HEK293 (cell line): ENCODE measurements around the gene MTPN.

Experiments used
- CTCF ChIA-PET: fragments of 350-600 bp; formaldehyde crosslinking; extraction: SDS; loops from one replicate; lab custom pipeline; 2021; ENCODE audit warnings: antibody characterized with exemption; lab: Yijun Ruan, JAX
- POLR2A ChIA-PET: fragments of 300-600 bp; formaldehyde crosslinking; extraction: SDS; loops from one replicate; lab custom pipeline; 2020; ENCODE audit warnings: antibody characterized with exemption, inconsistent platforms; lab: Yijun Ruan, JAX
- H3K27ac ChIP-seq: fragments of 200-500 bp; sonication (Bioruptor generic); 2 replicates; pipeline ENCODE4 v1.5.1; 2014; ENCODE audit warnings: low read depth, low read length, control low read depth, inconsistent platforms; ENCODE audit errors: extremely low read depth
- H3K36me3 ChIP-seq, 2 experiments: fragments of 200-500 bp in 1 of 2; sonication (Bioruptor generic) in 1 of 2; 1 replicate in 1 of 2; 2 replicates in 1 of 2; pipeline ENCODE4 v1.5.1; 2014 to 2017; ENCODE audit warnings: inconsistent platforms in 2 of 2, low read length in 2 of 2; ENCODE audit not compliant: control insufficient read depth in 2 of 2, insufficient read depth in 1 of 2
- H3K4me1 ChIP-seq: fragments of 200-500 bp; sonication (Bioruptor generic); 2 replicates; pipeline ENCODE4 v1.5.1; 2014; ENCODE audit warnings: mild to moderate bottlenecking, low read length, inconsistent platforms; ENCODE audit not compliant: control insufficient read depth, insufficient read depth
- H3K4me3 ChIP-seq: 2 replicates; pipeline ENCODE4 v1.5.1; 2011; ENCODE audit warnings: low read depth, mild to moderate bottlenecking, control low read depth, low read length, moderate library complexity
- H3K9me3 ChIP-seq: fragments of 200-500 bp; sonication (Bioruptor generic); 2 replicates; pipeline ENCODE4 v1.5.1; 2014; ENCODE audit warnings: low read depth, low read length, inconsistent platforms; ENCODE audit not compliant: control insufficient read depth, insufficient read depth
- GLIS1 ChIP-seq: fragments of 450-650 bp; formaldehyde crosslinking; IDR thresholded peaks from 2 replicates; pipeline ENCODE4 v1.5.1; 2016; ENCODE audit warnings: missing biosample characterization, missing genetic modification characterization
- KLF1 ChIP-seq: fragments of 450-650 bp; formaldehyde crosslinking; IDR thresholded peaks from 2 replicates; pipeline ENCODE4 v1.5.1; 2016; ENCODE audit warnings: missing biosample characterization, missing genetic modification characterization
- SCRT1 ChIP-seq: fragments of 450-650 bp; formaldehyde crosslinking; IDR thresholded peaks from 2 replicates; pipeline ENCODE4 v1.5.1; 2016; ENCODE audit warnings: missing biosample characterization, missing genetic modification characterization, borderline replicate concordance
- SCRT2 ChIP-seq: fragments of 450-650 bp; formaldehyde crosslinking; IDR thresholded peaks from 2 replicates; pipeline ENCODE4 v1.5.1; 2016; ENCODE audit warnings: missing biosample characterization, missing genetic modification characterization
- SETDB1 ChIP-seq: IDR thresholded peaks from one replicate; pipeline ENCODE4 v1.6.1; 2017; ENCODE audit warnings: mild to moderate bottlenecking, low read length, moderate library complexity, mixed read lengths; ENCODE audit not compliant: insufficient read length
- TCF7L2 ChIP-seq: IDR thresholded peaks from 2 replicates; pipeline ENCODE4 v1.6.1; 2011; ENCODE audit warnings: low read depth, mild to moderate bottlenecking, inconsistent platforms, low read length, moderate library complexity, borderline replicate concordance
- ZNF155 ChIP-seq: fragments of 450-650 bp; formaldehyde crosslinking; IDR thresholded peaks from 2 replicates; pipeline ENCODE4 v1.5.1; 2016; ENCODE audit warnings: missing biosample characterization, missing genetic modification characterization
- ZNF221 ChIP-seq: fragments of 450-650 bp; formaldehyde crosslinking; IDR thresholded peaks from 2 replicates; pipeline ENCODE4 v1.5.1; 2017; ENCODE audit warnings: missing biosample characterization, missing genetic modification characterization, borderline replicate concordance
- ZNF341 ChIP-seq: fragments of 450-650 bp; formaldehyde crosslinking; IDR thresholded peaks from 2 replicates; pipeline ENCODE4; 2016; ENCODE audit warnings: low read depth, missing biosample characterization, missing genetic modification characterization
- ZNF37A ChIP-seq: fragments of 450-650 bp; IDR thresholded peaks from 2 replicates; pipeline ENCODE4 v1.5.1; 2018; ENCODE audit warnings: missing biosample characterization, missing genetic modification characterization
- ZNF626 ChIP-seq: fragments of 450-650 bp; sonication (Bioruptor Pico); formaldehyde crosslinking; IDR thresholded peaks from 2 replicates; pipeline ENCODE4 v1.5.1; 2018; ENCODE audit warnings: missing biosample characterization, missing genetic modification characterization, inconsistent platforms
- ZXDB ChIP-seq: fragments of 450-650 bp; formaldehyde crosslinking; IDR thresholded peaks from 2 replicates; pipeline ENCODE4 v1.5.1; 2016; ENCODE audit warnings: missing biosample characterization, missing genetic modification characterization
- TF ChIP-seq, protein P1 (sequence below): IDR thresholded peaks from 2 replicates; pipeline ENCODE4 v1.6.1; 2011; ENCODE audit warnings: mild to moderate bottlenecking, low read depth, low read length, borderline replicate concordance
- TF ChIP-seq, protein P2 (sequence below): fragments of 450-650 bp; formaldehyde crosslinking; IDR thresholded peaks from 2 replicates; pipeline ENCODE4 v1.5.1; 2016; ENCODE audit warnings: missing biosample characterization, missing genetic modification characterization, borderline replicate concordance
- TF ChIP-seq, protein P3 (sequence below): fragments of 450-650 bp; formaldehyde crosslinking; IDR thresholded peaks from 2 replicates; pipeline ENCODE4 v1.5.1; 2017; ENCODE audit warnings: missing biosample characterization, missing genetic modification characterization
- TF ChIP-seq, protein P4 (sequence below): sonication (generic); formaldehyde crosslinking; IDR thresholded peaks from 2 replicates; pipeline ENCODE4 v1.8.1; 2022; ENCODE audit warnings: mild to moderate bottlenecking, moderate library complexity, missing genetic modification reagents

MTPN gene

DNA sequence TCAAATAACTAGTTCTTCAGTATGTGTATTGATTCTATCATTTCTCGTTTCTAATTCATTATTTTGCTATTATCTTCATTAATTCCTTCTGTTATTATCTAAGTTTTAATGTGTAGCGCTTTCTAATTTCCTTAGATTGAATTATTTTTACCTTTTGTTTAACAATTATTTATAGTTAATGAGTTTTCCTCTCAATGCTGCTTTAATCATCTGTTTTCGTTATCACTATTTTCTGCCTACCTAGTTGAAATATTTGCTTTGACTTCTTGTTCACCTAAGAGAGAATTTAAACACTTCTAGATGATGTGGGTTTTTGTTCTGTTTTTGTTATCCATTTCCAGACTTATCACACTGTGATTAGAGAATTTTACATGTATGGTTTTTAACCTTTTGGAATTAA is 37.5 kb upstream of the MTPN start:
- H3K4me3 ChIP-seq, result no peak overlapping the region
- ChIA-PET POLR2A (no interaction called here), CTCF (no interaction called here)
- no peak overlapping the region for H3K27ac ChIP-seq
- H3K9me3 ChIP-seq, result no peaks in the 10 kb centered on the region
- H3K36me3 ChIP-seq, result no peaks in the 10 kb centered on the region
- no peak for TF ChIP-seq ZNF626 (tag by site-specific recombination)
- TF ChIP-seq SCRT2 (tag by site-specific recombination), result no peak
- no peak for TF ChIP-seq TCF7L2
- TF ChIP-seq, protein P1, sequence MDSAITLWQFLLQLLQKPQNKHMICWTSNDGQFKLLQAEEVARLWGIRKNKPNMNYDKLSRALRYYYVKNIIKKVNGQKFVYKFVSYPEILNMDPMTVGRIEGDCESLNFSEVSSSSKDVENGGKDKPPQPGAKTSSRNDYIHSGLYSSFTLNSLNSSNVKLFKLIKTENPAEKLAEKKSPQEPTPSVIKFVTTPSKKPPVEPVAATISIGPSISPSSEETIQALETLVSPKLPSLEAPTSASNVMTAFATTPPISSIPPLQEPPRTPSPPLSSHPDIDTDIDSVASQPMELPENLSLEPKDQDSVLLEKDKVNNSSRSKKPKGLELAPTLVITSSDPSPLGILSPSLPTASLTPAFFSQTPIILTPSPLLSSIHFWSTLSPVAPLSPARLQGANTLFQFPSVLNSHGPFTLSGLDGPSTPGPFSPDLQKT, result no peak
- no peak for TF ChIP-seq ZNF37A (tag by site-specific recombination)
- no peak for TF ChIP-seq ZNF221 (tag by site-specific recombination)
- no peak for TF ChIP-seq GLIS1 (tag by site-specific recombination)
- TF ChIP-seq, protein P2, sequence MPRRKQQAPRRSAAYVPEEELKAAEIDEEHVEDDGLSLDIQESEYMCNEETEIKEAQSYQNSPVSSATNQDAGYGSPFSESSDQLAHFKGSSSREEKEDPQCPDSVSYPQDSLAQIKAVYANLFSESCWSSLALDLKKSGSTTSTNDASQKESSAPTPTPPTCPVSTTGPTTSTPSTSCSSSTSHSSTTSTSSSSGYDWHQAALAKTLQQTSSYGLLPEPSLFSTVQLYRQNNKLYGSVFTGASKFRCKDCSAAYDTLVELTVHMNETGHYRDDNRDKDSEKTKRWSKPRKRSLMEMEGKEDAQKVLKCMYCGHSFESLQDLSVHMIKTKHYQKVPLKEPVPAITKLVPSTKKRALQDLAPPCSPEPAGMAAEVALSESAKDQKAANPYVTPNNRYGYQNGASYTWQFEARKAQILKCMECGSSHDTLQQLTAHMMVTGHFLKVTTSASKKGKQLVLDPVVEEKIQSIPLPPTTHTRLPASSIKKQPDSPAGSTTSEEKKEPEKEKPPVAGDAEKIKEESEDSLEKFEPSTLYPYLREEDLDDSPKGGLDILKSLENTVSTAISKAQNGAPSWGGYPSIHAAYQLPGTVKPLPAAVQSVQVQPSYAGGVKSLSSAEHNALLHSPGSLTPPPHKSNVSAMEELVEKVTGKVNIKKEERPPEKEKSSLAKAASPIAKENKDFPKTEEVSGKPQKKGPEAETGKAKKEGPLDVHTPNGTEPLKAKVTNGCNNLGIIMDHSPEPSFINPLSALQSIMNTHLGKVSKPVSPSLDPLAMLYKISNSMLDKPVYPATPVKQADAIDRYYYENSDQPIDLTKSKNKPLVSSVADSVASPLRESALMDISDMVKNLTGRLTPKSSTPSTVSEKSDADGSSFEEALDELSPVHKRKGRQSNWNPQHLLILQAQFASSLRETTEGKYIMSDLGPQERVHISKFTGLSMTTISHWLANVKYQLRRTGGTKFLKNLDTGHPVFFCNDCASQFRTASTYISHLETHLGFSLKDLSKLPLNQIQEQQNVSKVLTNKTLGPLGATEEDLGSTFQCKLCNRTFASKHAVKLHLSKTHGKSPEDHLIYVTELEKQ (tag by site-specific recombination), result no peak
- TF ChIP-seq SCRT1, result no peak
- TF ChIP-seq, protein P3, sequence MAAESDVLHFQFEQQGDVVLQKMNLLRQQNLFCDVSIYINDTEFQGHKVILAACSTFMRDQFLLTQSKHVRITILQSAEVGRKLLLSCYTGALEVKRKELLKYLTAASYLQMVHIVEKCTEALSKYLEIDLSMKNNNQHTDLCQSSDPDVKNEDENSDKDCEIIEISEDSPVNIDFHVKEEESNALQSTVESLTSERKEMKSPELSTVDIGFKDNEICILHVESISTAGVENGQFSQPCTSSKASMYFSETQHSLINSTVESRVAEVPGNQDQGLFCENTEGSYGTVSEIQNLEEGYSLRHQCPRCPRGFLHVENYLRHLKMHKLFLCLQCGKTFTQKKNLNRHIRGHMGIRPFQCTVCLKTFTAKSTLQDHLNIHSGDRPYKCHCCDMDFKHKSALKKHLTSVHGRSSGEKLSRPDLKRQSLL (tag by site-specific recombination), result no peak
- TF ChIP-seq ZNF155 (tag by site-specific recombination), result no peak
- H3K4me1 ChIP-seq, result no peaks in the 10 kb centered on the region

DNA sequence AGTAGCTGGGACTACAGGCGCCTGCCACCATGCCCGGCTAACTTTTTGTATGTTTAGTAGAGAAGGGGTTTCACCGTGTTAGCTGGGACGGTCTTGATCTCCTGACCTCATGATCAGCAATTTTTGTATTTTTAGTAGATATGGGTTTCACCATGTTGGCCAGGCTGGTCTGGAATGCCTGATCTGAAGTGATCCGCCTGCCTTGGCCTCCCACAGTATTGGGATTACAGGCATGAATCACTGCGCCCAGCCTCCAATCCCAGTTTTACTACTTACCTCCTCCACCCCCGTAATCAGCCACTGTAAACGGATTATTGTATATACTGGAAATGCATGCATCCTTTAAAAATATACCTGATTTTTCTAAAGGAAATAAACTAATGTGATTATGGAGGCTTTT is 35.1 kb upstream of the MTPN start:
- Histone ChIP-seq H3K4me1 (no peaks in the 10 kb centered on the region), H3K27ac (no peak overlapping the region), H3K4me3 (no peak overlapping the region), H3K9me3 (no peaks in the 10 kb centered on the region), H3K36me3 (no peaks in the 10 kb centered on the region)
- CTCF ChIA-PET, result interaction anchor here (1.9 to 5.1 kb wide), 2 partner anchors 211 to 340 kb away, joined by 9 to 24 read pairs; no protein-coding TSS in a partner anchor
- TF ChIP-seq SCRT2 (tag by site-specific recombination), result no peak
- TF ChIP-seq KLF1, result no peak
- no peak for TF ChIP-seq SETDB1
- TF ChIP-seq ZNF341, result no peak
- no peak for TF ChIP-seq ZXDB (tag by site-specific recombination)
- TF ChIP-seq, protein P4, sequence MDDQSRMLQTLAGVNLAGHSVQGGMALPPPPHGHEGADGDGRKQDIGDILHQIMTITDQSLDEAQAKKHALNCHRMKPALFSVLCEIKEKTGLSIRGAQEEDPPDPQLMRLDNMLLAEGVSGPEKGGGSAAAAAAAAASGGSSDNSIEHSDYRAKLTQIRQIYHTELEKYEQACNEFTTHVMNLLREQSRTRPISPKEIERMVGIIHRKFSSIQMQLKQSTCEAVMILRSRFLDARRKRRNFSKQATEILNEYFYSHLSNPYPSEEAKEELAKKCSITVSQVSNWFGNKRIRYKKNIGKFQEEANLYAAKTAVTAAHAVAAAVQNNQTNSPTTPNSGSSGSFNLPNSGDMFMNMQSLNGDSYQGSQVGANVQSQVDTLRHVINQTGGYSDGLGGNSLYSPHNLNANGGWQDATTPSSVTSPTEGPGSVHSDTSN (CRISPR knock-in tag), result no peak
- POLR2A ChIA-PET, result no interaction called here
